Endothelial cell of umbilical vein (primary cell): ENCODE data around the gene CDH15. TPM values are rescaled to one million over a fixed set of nuclear protein-coding genes. Genes with fewer than 3 reads are reported as not detected.

Experiments used
- BruUV-seq: library from RNA; stranded (reverse); fragments of 400-500 nt; replicated peaks from 2 replicates; lab custom pipeline; 2021; lab: Mats Ljungman, UMichigan
- CTCF ChIA-PET: fragments of 300-600, 350-600 bp; sonication (Branson Sonifier 250); formaldehyde crosslinking; loops from one replicate; lab custom pipeline; 2021; ENCODE audit warnings: antibody characterized with exemption, inconsistent platforms; lab: Charles Lee
- POLR2A ChIA-PET: fragments of 300-600, 350-600 bp; sonication (Branson Sonifier 250); formaldehyde crosslinking; loops from one replicate; lab custom pipeline; 2021; ENCODE audit warnings: antibody characterized with exemption, inconsistent platforms; lab: Charles Lee
- DNase-seq: peaks from one replicate; pipeline ENCODE4 v3.0.0-alpha.2; 2011; ENCODE audit warnings: low read depth, low spot score
- FAIRE-seq: peaks from 2 replicates; lab custom pipeline; 2011; peaks lifted over from hg19 to GRCh38; lab: Jason Lieb, UNC
- H2AFZ ChIP-seq: 2 replicates; pipeline ENCODE4 v1.6.0; 2012; ENCODE audit warnings: low read depth, low read length, control low read depth, inconsistent platforms
- H3K27ac ChIP-seq: 2 replicates; pipeline ENCODE4 v1.5.1; 2011; ENCODE audit warnings: low read depth, mild to moderate bottlenecking, control low read depth, low read length, moderate library complexity; ENCODE audit not compliant: insufficient read depth
- H3K27me3 ChIP-seq, 2 experiments: 2 replicates each; pipeline versions ENCODE4 v1.6.0 to v1.6.1; 2011; ENCODE audit warnings: low read length in 2 of 2, mixed read lengths in 1 of 2; ENCODE audit not compliant: control insufficient read depth in 2 of 2, insufficient read depth in 2 of 2
- H3K36me3 ChIP-seq, 2 experiments: 2 replicates in 1 of 2; 3 replicates in 1 of 2; pipeline ENCODE4 v1.5.1; 2011; ENCODE audit warnings: low read length in 2 of 2, mild to moderate bottlenecking in 1 of 2, moderate library complexity in 1 of 2; ENCODE audit not compliant: control insufficient read depth in 2 of 2, insufficient read depth in 2 of 2; ENCODE audit errors: extremely low read depth in 1 of 2
- H3K4me1 ChIP-seq: 3 replicates; pipeline ENCODE4 v1.5.1; 2011; ENCODE audit warnings: mild to moderate bottlenecking, low read length; ENCODE audit not compliant: control insufficient read depth, insufficient read depth; ENCODE audit errors: extremely low read depth
- H3K4me2 ChIP-seq: 2 replicates; pipeline ENCODE4 v1.6.1; 2011; ENCODE audit warnings: low read length, control low read depth, mixed read lengths; ENCODE audit not compliant: insufficient read depth
- H3K4me3 ChIP-seq, 3 experiments: fragments of 200-600 bp in 1 of 3; sonication (generic), shearing (Covaris generic) in 1 of 3; replicated peaks in 1 of 3; 2 replicates each; pipeline ENCODE4 v1.5.1; 2011 to 2016; ENCODE audit warnings: control low read depth in 3 of 3, low read length in 3 of 3, mild to moderate bottlenecking in 2 of 3, inconsistent platforms in 1 of 3, low read depth in 1 of 3, moderate library complexity in 1 of 3; ENCODE audit not compliant: insufficient read depth in 1 of 3
- H3K79me2 ChIP-seq: 2 replicates; pipeline ENCODE4 v1.6.0; 2012; ENCODE audit warnings: low read length, inconsistent platforms; ENCODE audit not compliant: control insufficient read depth, insufficient read depth
- H3K9ac ChIP-seq: replicated peaks from 2 replicates; pipeline ENCODE3; 2011; ENCODE audit warnings: low read length, control low read depth; ENCODE audit not compliant: insufficient read depth; ENCODE audit errors: extremely low read depth
- H3K9me1 ChIP-seq: replicated peaks from 3 replicates; pipeline ENCODE4 v1.6.0; 2011; ENCODE audit warnings: mild to moderate bottlenecking, low read length; ENCODE audit not compliant: control insufficient read depth, insufficient read depth; ENCODE audit errors: extremely low read depth
- H3K9me3 ChIP-seq: replicated peaks from 2 replicates; pipeline ENCODE4 v1.5.1; 2012; ENCODE audit warnings: low read length, inconsistent platforms; ENCODE audit not compliant: control insufficient read depth, insufficient read depth
- H4K20me1 ChIP-seq: replicated peaks from 2 replicates; pipeline ENCODE3; 2011; ENCODE audit warnings: mild to moderate bottlenecking, low read length; ENCODE audit not compliant: control insufficient read depth, insufficient read depth; ENCODE audit errors: extremely low read depth
- CTCF ChIP-seq, 2 donors: IDR thresholded peaks; 1 replicate in 1 of 2; 2 replicates in 1 of 2; pipeline ENCODE4 v1.5.1; 2011; ENCODE audit warnings: low read length in 2 of 2, mild to moderate bottlenecking in 2 of 2, moderate library complexity in 2 of 2, control low read depth in 1 of 2, inconsistent platforms in 1 of 2, low read depth in 1 of 2; ENCODE audit not compliant: insufficient read depth in 1 of 2; ENCODE audit errors: extremely low read depth in 1 of 2
- FOS ChIP-seq: IDR thresholded peaks from 2 replicates; pipeline ENCODE4 v1.6.1; 2011; ENCODE audit warnings: mild to moderate bottlenecking, low read length, moderate library complexity, borderline replicate concordance; ENCODE audit not compliant: insufficient read depth
- GATA2 ChIP-seq: IDR thresholded peaks from 2 replicates; pipeline ENCODE4 v1.7.0; 2011; ENCODE audit warnings: low read depth, mild to moderate bottlenecking, moderate library complexity, mixed read lengths, low read length; ENCODE audit not compliant: insufficient read length, insufficient read depth
- MYC ChIP-seq: IDR thresholded peaks from one replicate; pipeline ENCODE4 v1.6.1; 2011; ENCODE audit warnings: mild to moderate bottlenecking, low read depth, low read length
- POLR2AphosphoS5 ChIP-seq: IDR thresholded peaks from 2 replicates; pipeline ENCODE4 v1.6.1; 2012; ENCODE audit warnings: low read depth, mild to moderate bottlenecking, control low read depth, low read length, moderate library complexity; ENCODE audit not compliant: insufficient read depth
- dilution Hi-C: fragments of 300-500 bp; cut with MboI; formaldehyde crosslinking; loops from one replicate; pipeline ENCODE4 v1.15.0; 2019; ENCODE audit warnings: low sequenced_read_pairs; ENCODE audit not compliant: extremely low pct_ligation_motif_present
- intact Hi-C: fragments of 100-400 bp; cut with micrococcal nuclease; formaldehyde crosslinking; loops from one replicate; pipeline ENCODE4 v1.10.0; 2022
- polyA plus RNA-seq, 4 experiments: library from polyadenylated mRNA; depleted of rRNA in 3 of 4; stranded (reverse) in 3 of 4; unstranded in 1 of 4; fragments of >200 nt; gene quantifications; 2 replicates each; pipeline versions ENCODE4 v1.2.1 to v1.2.3, GENCODE V29; 2011 to 2012; ENCODE audit warnings: missing spikeins in 1 of 4
- total RNA-seq: library from RNA; stranded (reverse); gene quantifications from 2 replicates; pipeline ENCODE4 v1.2.3, GENCODE V29; 2021
- TF ChIP-seq, protein P1 (sequence below): IDR thresholded peaks from 2 replicates; pipeline ENCODE4 v1.6.1; 2011; ENCODE audit not compliant: insufficient read depth, insufficient read length

Gene CDH15
- total and polyA plus RNA-seq, 2 donors (not counting 3 experiments of a cell fraction or from before 2014, with no cell fraction given) = 0.44 TPM; not detected in 1

GRCh38 chr16:89168381-89169189, 3.0 kb upstream of the CDH15 start:
- Histone ChIP-seq H3K9me1 (no peaks in the 10 kb centered on the region), H2AFZ (no peak overlapping the region), H3K9me3 (no peaks in the 10 kb centered on the region), H3K4me2 (no peak overlapping the region), H3K27me3 (peaks cover 0 to 3% of the 10 kb centered on the region in 2 experiments), H3K36me3 (no peaks in the 10 kb centered on the region), H3K4me3 (no peak overlapping the region), H3K79me2 (no peaks in the 10 kb centered on the region), H3K9ac (no peak overlapping the region), H4K20me1 (no peaks in the 10 kb centered on the region), H3K27ac (no peak overlapping the region), H3K4me1 (peaks cover 3% of the 10 kb centered on the region)
- ChIA-PET CTCF (interaction anchor here (2.9 kb wide), 1 partner anchor 431 kb away, joined by 23 read pairs; no protein-coding TSS in a partner anchor), POLR2A (no interaction called here)
- no TSS peak for BruUV-seq
- intact Hi-C loops = loop anchor here (5.0 kb wide), 1 partner anchor 226 kb away; no protein-coding TSS in a partner anchor
- DNase-seq (no peak), FAIRE-seq (no peak)
- TF ChIP-seq MYC (no peak), CTCF (IDR thresholded peaks at IDR 0.05; ENCODE audit: extremely low read depth in 1 of 2, insufficient read depth in 1 of 2, low read depth in 1 of 2, low read length in 2 of 2) (no peak), GATA2 (no peak), FOS (no peak), POLR2AphosphoS5 (no peak)
- TF ChIP-seq, protein P1, sequence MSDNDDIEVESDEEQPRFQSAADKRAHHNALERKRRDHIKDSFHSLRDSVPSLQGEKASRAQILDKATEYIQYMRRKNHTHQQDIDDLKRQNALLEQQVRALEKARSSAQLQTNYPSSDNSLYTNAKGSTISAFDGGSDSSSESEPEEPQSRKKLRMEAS = no peak
- dilution Hi-C loops = no loop called here
